H9 (cell line): ENCODE results near the gene GCH1. TPM values are rescaled to one million over a fixed set of nuclear protein-coding genes. Genes with fewer than 3 reads are reported as not detected.

ENCODE experiments used
- DNase-seq: peaks from one replicate; pipeline ENCODE4 v3.0.0-alpha.2; 2017
- H2AFZ ChIP-seq: one replicate; pipeline ENCODE4 v1.6.1; 2013; ENCODE audit warnings: mild to moderate bottlenecking, low read length, control low read depth, moderate library complexity
- H2AK5ac ChIP-seq: 2 replicates; pipeline ENCODE4 v1.6.1; 2013; ENCODE audit warnings: low read length, control low read depth, mixed read lengths; ENCODE audit not compliant: insufficient read length
- H2BK120ac ChIP-seq: one replicate; pipeline ENCODE4 v1.6.1; 2013; ENCODE audit warnings: low read depth, mild to moderate bottlenecking, low read length, control low read depth, inconsistent platforms; ENCODE audit not compliant: poor library complexity, severe bottlenecking
- H2BK12ac ChIP-seq: 2 replicates; pipeline ENCODE4 v1.6.1; 2013; ENCODE audit warnings: low read length, control low read depth, mixed read lengths, low read depth; ENCODE audit not compliant: insufficient read length
- H2BK15ac ChIP-seq: 2 replicates; pipeline ENCODE4 v1.6.1; 2013; ENCODE audit warnings: low read depth, low read length, control low read depth
- H2BK20ac ChIP-seq: one replicate; pipeline ENCODE4 v1.6.1; 2013; ENCODE audit warnings: low read depth, mild to moderate bottlenecking, low read length, control low read depth, inconsistent platforms; ENCODE audit not compliant: poor library complexity, severe bottlenecking
- H2BK5ac ChIP-seq: 2 replicates; pipeline ENCODE4 v1.6.1; 2013; ENCODE audit warnings: low read length, control low read depth, mixed read lengths; ENCODE audit not compliant: insufficient read length
- H3K14ac ChIP-seq: 2 replicates; pipeline ENCODE4 v1.6.1; 2013; ENCODE audit warnings: low read length, control low read depth; ENCODE audit not compliant: insufficient read depth
- H3K18ac ChIP-seq: 2 replicates; pipeline ENCODE4 v1.6.1; 2013; ENCODE audit warnings: low read depth, mild to moderate bottlenecking, mixed read lengths, low read length, control low read depth; ENCODE audit not compliant: insufficient read length
- H3K23ac ChIP-seq: 2 replicates; pipeline ENCODE4 v1.6.1; 2013; ENCODE audit warnings: low read length, control low read depth, mixed read lengths, low read depth; ENCODE audit not compliant: insufficient read length
- H3K23me2 ChIP-seq: 2 replicates; pipeline ENCODE4 v1.6.1; 2013; ENCODE audit warnings: low read depth, mild to moderate bottlenecking, mixed read lengths, low read length, control low read depth; ENCODE audit not compliant: insufficient read length, poor library complexity, severe bottlenecking
- H3K27ac ChIP-seq: 2 replicates; pipeline ENCODE4 v1.5.1; 2013; ENCODE audit warnings: low read length, control low read depth, mixed read lengths, low read depth; ENCODE audit not compliant: insufficient read length
- H3K27me3 ChIP-seq: 2 replicates; pipeline ENCODE4 v1.6.1; 2013; ENCODE audit warnings: low read length, control low read depth, inconsistent platforms; ENCODE audit not compliant: insufficient read depth
- H3K4ac ChIP-seq: 2 replicates; pipeline ENCODE4 v1.6.1; 2013; ENCODE audit warnings: low read depth, mild to moderate bottlenecking, control low read depth, inconsistent platforms, low read length, moderate library complexity
- H3K4me1 ChIP-seq: 2 replicates; pipeline ENCODE4 v1.6.1; 2013; ENCODE audit warnings: low read length, control low read depth, inconsistent platforms; ENCODE audit not compliant: insufficient read depth
- H3K4me2 ChIP-seq: 2 replicates; pipeline ENCODE4 v1.6.1; 2013; ENCODE audit warnings: low read length, control low read depth, mixed read lengths; ENCODE audit not compliant: insufficient read length, insufficient read depth
- H3K56ac ChIP-seq: 2 replicates; pipeline ENCODE4 v1.6.1; 2013; ENCODE audit warnings: low read depth, mild to moderate bottlenecking, mixed read lengths, low read length, control low read depth; ENCODE audit not compliant: insufficient read length
- H3K79me1 ChIP-seq: 2 replicates; pipeline ENCODE4 v1.6.1; 2013; ENCODE audit warnings: low read depth, mild to moderate bottlenecking, moderate library complexity, low read length, control low read depth, inconsistent platforms; ENCODE audit not compliant: insufficient read depth, poor library complexity, severe bottlenecking
- H3K79me2 ChIP-seq: 2 replicates; pipeline ENCODE4 v1.6.1; 2013; ENCODE audit warnings: low read length, control low read depth, inconsistent platforms; ENCODE audit not compliant: insufficient read depth
- H3K9ac ChIP-seq: 2 replicates; pipeline ENCODE4 v1.6.1; 2013; ENCODE audit warnings: low read length, control low read depth, mixed read lengths; ENCODE audit not compliant: insufficient read length; ENCODE audit errors: extremely low read depth
- H3K9me3 ChIP-seq: one replicate; pipeline ENCODE4 v1.6.1; 2013; ENCODE audit warnings: low read depth, low read length, inconsistent platforms; ENCODE audit not compliant: control insufficient read depth
- H3T11ph ChIP-seq: one replicate; pipeline ENCODE4 v1.6.1; 2013; ENCODE audit warnings: mild to moderate bottlenecking, low read length, control low read depth, inconsistent platforms
- H4K20me1 ChIP-seq: one replicate; pipeline ENCODE4 v1.6.1; 2013; ENCODE audit not compliant: control insufficient read depth, insufficient read length, insufficient read depth
- H4K5ac ChIP-seq: 2 replicates; pipeline ENCODE4 v1.6.1; 2013; ENCODE audit warnings: low read depth, mild to moderate bottlenecking, mixed read lengths, low read length, control low read depth; ENCODE audit not compliant: insufficient read length
- H4K8ac ChIP-seq: replicated peaks from 2 replicates; pipeline ENCODE4 v1.6.1; 2013; ENCODE audit warnings: low read length, control low read depth, mixed read lengths, low read depth; ENCODE audit not compliant: insufficient read length
- H4K91ac ChIP-seq: 2 replicates; pipeline ENCODE4 v1.6.1; 2013; ENCODE audit warnings: low read depth, mild to moderate bottlenecking, moderate library complexity, mixed read lengths, low read length, control low read depth; ENCODE audit not compliant: insufficient read length
- H3K27ac Mint-ChIP-seq, 3 experiments: 2 replicates in 2 of 3; 3 replicates in 1 of 3; pipeline ENCODE4 v1.8.0; 2020 to 2021; ENCODE audit warnings: mixed read lengths in 3 of 3, mild to moderate bottlenecking in 1 of 3, moderate library complexity in 1 of 3
- H3K27me3 Mint-ChIP-seq: 2 replicates; pipeline ENCODE4 v1.8.0; 2021; ENCODE audit warnings: low read depth, mild to moderate bottlenecking, moderate library complexity, mixed read lengths
- H3K36me3 Mint-ChIP-seq, 3 experiments: 2 replicates in 2 of 3; 3 replicates in 1 of 3; pipeline ENCODE4 v1.8.0; 2020 to 2021; ENCODE audit warnings: low read depth in 3 of 3, mixed read lengths in 3 of 3; ENCODE audit not compliant: insufficient read depth in 1 of 3
- H3K4me1 Mint-ChIP-seq, 2 experiments: 2 replicates each; pipeline ENCODE4 v1.8.0; 2020; ENCODE audit warnings: mixed read lengths in 2 of 2
- H3K4me3 Mint-ChIP-seq, 2 experiments: 2 replicates in 1 of 2; 3 replicates in 1 of 2; pipeline ENCODE4 v1.8.0; 2020 to 2021; ENCODE audit warnings: mild to moderate bottlenecking in 2 of 2, mixed read lengths in 2 of 2, moderate library complexity in 1 of 2
- H3K9me3 Mint-ChIP-seq, 2 experiments: 2 replicates in 1 of 2; 3 replicates in 1 of 2; pipeline ENCODE4 v1.8.0; 2020; ENCODE audit warnings: mild to moderate bottlenecking in 2 of 2, mixed read lengths in 2 of 2, moderate library complexity in 1 of 2
- WGBS: extraction: QIAGEN DNeasy Blood & Tissue Kit; methylation state at CpG from one replicate; pipeline ENCODE4 v1.1.7; 2013; ENCODE audit warnings: missing lambda C conversion rate, low lambda C conversion rate, mixed read lengths; ENCODE audit not compliant: insufficient read length; ENCODE audit errors: extremely low coverage; 5-methylcytosine and 5-hydroxymethylcytosine counted together
- long read RNA-seq: library from polyadenylated mRNA; unstranded; transcript quantifications from one replicate; pipeline ENCODE4 v2.0.0, GENCODE V29; 2020
- total RNA-seq: library from RNA; stranded (reverse); gene quantifications from 2 replicates; pipeline ENCODE4 v1.2.1, GENCODE V29; 2021
- TF ChIP-seq, protein P1 (sequence below): fragments of 200-600 bp; sonication (generic); conservative IDR thresholded peaks from 3 replicates; pipeline ENCODE4 v1.8.0; 2021; ENCODE audit warnings: antibody characterized with exemption, mild to moderate bottlenecking

The GCH1 gene
- total RNA-seq = 7.7 and 8.6 TPM in 2 replicates
- long read RNA-seq, partial matches to known transcripts = 2 of 4 reads
- long read RNA-seq, other reads (novel, unspliced or antisense) = 2 of 4 reads

DNA sequence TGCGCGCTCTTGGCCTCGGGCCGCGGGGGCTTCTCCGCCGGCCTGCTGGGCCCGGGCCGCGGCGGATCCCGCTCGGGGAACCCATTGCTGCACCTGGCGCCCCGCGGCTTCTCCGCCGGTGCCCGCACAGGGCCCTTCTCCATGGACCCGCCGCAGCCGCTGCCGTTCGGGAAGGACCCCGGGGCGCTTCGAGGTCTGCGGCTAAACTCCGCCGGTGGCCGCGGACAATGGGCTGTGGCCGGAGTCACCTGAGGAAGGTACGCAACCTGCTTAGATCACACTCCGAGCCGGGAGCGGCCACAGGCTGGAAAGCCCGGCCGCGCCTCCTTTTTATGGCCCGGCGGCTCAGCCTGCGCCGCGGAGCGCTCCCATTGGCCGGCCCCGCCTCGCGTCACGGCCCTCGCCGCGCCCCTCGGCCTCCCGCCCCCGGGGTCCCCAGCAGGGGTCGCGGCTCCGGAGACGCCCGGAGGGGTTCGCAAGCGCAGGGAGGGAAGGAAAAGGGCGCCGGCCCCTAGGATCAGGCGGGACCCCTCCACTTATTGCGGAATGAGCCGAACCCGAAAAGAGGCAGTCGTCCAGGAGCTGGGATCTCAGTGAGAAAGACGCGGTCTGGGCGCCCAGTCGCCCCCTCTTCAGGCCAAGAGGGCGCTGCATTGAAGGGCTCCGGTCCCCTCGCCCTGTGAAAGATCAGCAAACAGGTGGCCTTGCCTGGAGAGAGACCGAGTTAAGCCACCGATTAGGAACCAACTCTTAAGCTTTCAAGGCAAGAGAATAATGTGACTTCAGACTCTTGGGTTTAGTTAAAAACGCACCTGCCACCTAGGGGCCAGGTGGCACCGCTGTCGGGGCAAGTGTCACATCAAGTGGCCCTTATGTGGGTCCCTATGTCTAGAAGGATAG, at the start of gene GCH1:
GCH1 (minus strand) TSS at position 306 of the 900 bp plus-strand sequence; CDS start at position 143, 163 bp downstream.
- Histone ChIP-seq H2BK20ac (no peak within 1 kb of the TSS), H3K56ac (no peak within 1 kb of the TSS), H2BK15ac (no peak within 1 kb of the TSS), H3K4me2 (peak within 1 kb of the TSS; percentile 90), H3K79me1 (no peaks in the 10 kb centered on the region), H3K9ac (peak within 1 kb of the TSS; percentile 46), H3K23me2 (peaks cover 9% of the 10 kb centered on the region), H3K27ac (no peak within 1 kb of the TSS), H3K23ac (no peak within 1 kb of the TSS), H4K8ac (no peak within 1 kb of the TSS), H3K27me3 (peaks cover 13% of the 10 kb centered on the region; the same call in 1 of the 2 replicates), H3K79me2 (no peaks in the 10 kb centered on the region), H3K4me1 (no peaks in the 10 kb centered on the region), H4K91ac (no peak within 1 kb of the TSS), H2BK5ac (no peak within 1 kb of the TSS), H3T11ph (no peak within 1 kb of the TSS), H3K4ac (no peak within 1 kb of the TSS), H3K14ac (peak within 1 kb of the TSS; percentile 24), H2BK120ac (no peak within 1 kb of the TSS), H4K5ac (no peak within 1 kb of the TSS), H3K9me3 (no peaks in the 10 kb centered on the region), H4K20me1 (no peaks in the 10 kb centered on the region), H2AK5ac (no peak within 1 kb of the TSS), H2BK12ac (no peak within 1 kb of the TSS), H2AFZ (no peak within 1 kb of the TSS), H3K18ac (no peak within 1 kb of the TSS)
- Mint-ChIP-seq H3K4me3 (peak within 1 kb of the TSS; percentile 72 to 85), H3K27ac (no peak within 1 kb of the TSS), H3K36me3 (no peaks in the 10 kb centered on the region; a peak in 1 of 7 replicates), H3K9me3 (no peaks in the 10 kb centered on the region), H3K4me1 (peaks cover 7 to 8% of the 10 kb centered on the region in 2 experiments), H3K27me3 (peaks cover 46% of the 10 kb centered on the region)
- DNase-seq = peak; percentile 86
- no CpG with 5 or more reads among the region's 83 CpGs for WGBS
- TF ChIP-seq, protein P1, sequence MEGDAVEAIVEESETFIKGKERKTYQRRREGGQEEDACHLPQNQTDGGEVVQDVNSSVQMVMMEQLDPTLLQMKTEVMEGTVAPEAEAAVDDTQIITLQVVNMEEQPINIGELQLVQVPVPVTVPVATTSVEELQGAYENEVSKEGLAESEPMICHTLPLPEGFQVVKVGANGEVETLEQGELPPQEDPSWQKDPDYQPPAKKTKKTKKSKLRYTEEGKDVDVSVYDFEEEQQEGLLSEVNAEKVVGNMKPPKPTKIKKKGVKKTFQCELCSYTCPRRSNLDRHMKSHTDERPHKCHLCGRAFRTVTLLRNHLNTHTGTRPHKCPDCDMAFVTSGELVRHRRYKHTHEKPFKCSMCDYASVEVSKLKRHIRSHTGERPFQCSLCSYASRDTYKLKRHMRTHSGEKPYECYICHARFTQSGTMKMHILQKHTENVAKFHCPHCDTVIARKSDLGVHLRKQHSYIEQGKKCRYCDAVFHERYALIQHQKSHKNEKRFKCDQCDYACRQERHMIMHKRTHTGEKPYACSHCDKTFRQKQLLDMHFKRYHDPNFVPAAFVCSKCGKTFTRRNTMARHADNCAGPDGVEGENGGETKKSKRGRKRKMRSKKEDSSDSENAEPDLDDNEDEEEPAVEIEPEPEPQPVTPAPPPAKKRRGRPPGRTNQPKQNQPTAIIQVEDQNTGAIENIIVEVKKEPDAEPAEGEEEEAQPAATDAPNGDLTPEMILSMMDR = peak; percentile 66
